Activated naive CD8-positive, alpha-beta T cell treated with anti-CD3 and anti-CD28 coated beads, Interleukin-2, amount 50 U/mL, for 16 hours (primary cell): Measurements from ENCODE around the gene CREB3L2.
"Not testable (repeated sequence)": the region's sequence is repeated elsewhere in the genome, so short reads cannot be mapped to it uniquely, and the experiment has no call there.

Experiments used
- DNase-seq: peaks from one replicate; pipeline ENCODE4 v3.0.0-alpha.2; 2020; ENCODE audit warnings: low read depth, low spot score

Gene CREB3L2

DNA sequence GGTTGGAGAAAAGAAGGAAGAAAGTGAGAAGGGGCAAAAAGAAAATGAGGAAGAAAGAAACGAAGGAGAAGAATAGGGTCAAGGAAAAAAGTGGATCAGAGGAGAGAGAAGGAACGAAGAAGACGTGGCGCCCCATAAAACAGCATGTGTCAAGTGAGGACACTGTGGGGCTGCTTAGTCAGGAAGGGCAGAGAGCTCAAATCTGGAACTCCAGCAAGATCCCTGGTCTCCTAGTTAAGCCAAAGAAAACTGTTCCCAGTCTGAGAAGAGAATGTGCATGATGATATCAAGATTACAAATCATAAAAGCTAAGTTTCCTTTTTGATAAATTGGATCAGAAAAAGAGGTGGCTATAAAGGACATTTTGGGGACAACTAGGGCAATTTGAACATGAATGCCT is 33.0 kb downstream of the CREB3L2 start:
- no peak for DNase-seq

DNA sequence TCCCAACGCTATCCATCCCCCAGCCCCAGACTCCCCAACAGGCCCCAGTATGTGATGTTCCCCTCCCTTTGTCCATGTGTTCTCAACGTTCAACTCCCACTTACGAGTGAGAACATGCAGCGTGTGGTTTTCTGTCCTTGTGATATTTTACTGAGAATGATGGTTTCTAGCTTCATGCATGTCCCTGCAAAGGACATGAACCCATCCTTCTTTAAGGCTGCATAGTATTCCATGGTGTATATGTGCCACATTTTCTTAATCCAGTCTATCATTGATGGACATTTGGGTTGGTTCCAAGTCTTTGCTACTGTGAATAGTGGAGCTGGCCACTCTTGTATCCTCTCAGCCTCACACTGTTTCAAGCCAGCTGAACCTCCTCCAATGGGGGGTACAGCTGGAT is 33.5 kb downstream of the CREB3L2 start:
- not testable (repeated sequence) for DNase-seq

DNA sequence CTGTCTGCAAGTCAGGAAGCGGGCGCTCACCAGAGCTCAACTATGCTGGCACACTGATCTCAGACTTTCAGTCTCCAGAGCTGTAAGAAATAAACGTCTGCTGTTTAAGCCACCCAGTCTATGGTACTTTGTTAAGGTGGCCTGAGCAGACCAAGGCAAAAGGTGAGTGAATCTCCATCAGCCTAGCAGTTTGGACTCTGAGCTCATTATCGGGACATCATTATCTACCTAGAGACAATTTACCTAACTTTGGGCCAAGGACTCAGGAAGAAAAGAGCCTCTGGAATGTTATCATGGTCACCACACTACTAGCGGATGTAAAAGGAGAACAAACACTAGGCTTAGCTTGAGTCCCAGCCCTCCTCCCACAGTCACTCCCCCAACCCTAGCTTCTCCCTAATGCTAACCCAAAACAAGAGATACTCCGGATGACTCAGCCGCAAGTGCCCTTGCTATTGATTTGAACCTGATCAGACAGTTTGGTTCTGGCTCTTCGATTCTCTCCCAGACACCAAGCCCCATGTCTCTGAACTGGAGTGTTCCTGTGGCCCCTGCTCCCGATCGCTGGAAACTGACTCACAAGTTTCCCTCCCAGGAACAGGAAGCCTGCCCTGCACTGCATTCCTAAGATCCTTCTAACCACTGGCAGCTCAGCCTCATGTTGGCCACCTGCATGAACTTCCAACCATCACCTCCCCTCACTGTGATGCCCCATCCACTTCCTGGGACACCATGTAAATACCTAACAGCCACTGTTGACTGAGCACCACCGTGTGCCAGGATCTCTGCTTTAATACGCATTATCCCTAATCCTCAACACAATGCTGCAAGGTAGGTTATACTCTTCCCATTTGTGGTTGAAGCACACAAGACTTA is 34.5 kb downstream of the CREB3L2 start:
- DNase-seq = no peak

DNA sequence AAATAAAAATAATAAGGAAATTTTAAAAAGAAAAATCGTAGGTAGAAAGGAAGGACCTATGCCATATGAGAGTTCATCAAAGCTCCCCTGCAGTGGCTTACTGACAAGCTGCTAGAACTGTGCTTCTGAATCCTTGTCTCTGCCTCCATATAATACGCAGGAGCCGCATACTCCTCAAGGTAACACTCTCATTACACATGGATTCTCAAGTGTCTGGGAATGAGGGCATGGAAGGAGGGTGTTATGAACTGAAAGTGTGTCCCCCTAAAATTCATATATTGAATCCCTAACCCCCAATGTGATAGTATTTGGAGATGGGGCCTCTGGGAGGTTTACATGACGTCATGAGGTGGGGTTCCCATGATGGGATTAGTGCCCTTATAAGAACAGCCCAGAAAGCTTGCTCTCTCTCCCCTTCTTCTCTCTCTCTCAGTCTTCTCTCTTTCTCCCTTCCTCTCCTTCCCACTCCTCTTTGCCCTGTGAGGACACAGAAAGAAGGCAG is 35.2 kb downstream of the CREB3L2 start:
- DNase-seq = no peak

DNA sequence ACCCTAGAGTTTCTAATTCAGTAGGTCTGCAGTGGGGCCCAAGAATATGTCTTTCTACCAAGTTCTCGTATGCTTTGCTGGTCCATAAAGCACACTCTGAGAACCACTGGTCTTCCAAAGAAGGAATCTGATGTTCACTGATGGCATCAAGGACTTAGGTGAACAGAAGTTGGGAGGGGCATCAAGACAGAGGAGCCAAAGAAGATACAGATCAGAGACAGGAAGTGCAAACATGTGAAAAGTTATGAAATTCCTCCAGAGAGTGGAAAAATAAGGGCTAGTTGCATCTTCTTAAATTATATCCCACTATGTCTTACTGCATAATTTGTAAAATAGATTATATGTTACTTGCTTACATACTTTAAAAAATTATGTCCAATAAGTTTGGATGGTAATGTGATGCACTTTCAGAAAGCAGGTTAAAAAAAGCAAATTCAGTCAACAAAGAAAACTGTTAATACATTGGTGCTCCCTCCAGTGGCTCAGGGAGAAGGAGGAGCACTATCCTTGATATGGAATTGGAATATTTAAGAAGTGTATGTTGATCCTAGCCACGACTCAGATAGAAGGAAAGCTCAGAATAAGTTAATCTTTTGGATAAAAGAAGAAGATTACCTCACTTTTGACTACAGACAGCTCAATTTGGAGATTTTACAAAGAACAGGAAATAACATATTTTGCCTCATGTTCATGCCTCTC is 35.8 kb downstream of the CREB3L2 start:
- no peak for DNase-seq

DNA sequence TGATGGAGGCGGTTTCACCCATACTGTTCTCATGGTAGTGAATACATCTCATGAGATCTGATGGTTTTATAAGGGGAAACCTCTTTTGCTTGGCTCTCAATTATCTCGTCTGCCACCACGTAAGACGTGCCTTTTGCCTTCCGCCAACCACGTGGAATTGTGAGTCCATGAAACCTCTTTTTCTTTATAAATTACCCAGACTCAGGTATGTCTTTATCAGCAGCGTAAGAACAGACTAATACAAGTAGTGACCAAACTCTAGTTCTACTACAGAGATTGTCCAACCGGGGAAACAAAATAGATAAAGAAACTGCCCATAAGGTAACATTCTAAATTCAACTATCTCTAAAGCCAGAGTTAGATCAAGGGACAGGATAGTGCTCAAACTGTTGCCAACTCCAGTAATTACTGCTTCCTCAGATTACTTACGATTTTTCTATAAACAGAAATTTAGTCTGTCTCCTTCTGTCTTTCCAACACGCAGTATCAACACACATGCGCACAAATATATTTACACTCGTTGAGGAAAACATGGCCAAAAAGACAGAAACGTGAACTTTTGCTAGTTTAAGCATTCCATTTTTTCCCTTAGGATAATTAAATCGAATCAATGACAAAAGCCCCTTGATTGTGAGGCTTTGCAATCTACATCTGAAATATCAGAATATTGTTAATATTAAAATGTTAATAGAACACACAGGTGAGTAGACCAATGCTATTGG is 36.9 kb downstream of the CREB3L2 start:
- no peak for DNase-seq

DNA sequence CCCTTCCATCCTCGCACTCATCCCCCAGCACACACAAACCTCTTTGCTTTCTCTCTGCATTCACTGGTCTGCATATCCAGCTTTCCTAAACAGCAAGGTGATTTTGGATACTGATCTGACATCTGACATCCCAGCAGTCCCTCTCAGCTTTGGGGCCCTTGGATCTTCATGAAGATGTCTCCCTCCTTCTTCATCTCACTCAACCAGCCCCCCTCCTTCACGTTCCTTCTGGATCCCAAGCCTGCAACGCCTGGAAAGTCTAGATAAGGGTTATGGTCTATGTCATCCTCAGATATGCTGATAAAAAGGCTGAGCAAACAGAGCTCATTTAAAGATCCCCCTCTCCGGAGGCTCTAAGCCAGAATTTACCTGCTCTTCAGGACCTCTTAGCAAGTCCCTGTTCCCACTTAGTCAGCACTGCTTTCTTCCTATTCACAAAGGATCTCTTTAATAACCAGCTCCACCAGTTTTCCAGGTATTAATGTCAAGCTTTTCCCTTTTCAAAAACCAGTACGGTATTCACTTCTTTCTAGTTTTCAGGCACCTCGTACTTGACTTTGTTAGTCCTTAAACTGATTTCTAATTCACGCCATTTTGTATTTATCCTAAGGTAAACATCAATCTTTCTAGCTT is 38.9 kb downstream of the CREB3L2 start:
- no peak for DNase-seq

DNA sequence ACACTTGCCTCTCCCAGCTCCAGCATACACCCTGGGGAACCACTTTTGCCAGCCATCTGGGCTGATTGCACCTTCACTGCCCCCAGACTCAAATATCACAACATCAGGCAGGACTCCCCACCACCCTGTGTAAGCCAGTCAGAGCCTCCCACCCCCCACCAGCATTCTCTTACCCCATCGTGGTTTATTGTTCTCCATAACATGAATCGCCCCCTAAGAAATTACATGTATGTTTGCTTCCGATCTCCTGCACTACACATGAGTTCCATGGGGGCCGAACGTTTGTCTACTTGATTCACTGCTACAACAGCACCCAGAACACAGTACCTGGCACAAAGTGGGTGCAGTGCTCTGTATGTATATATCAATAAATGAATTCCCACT is 39.4 kb downstream of the CREB3L2 start:
- DNase-seq = no peak

DNA sequence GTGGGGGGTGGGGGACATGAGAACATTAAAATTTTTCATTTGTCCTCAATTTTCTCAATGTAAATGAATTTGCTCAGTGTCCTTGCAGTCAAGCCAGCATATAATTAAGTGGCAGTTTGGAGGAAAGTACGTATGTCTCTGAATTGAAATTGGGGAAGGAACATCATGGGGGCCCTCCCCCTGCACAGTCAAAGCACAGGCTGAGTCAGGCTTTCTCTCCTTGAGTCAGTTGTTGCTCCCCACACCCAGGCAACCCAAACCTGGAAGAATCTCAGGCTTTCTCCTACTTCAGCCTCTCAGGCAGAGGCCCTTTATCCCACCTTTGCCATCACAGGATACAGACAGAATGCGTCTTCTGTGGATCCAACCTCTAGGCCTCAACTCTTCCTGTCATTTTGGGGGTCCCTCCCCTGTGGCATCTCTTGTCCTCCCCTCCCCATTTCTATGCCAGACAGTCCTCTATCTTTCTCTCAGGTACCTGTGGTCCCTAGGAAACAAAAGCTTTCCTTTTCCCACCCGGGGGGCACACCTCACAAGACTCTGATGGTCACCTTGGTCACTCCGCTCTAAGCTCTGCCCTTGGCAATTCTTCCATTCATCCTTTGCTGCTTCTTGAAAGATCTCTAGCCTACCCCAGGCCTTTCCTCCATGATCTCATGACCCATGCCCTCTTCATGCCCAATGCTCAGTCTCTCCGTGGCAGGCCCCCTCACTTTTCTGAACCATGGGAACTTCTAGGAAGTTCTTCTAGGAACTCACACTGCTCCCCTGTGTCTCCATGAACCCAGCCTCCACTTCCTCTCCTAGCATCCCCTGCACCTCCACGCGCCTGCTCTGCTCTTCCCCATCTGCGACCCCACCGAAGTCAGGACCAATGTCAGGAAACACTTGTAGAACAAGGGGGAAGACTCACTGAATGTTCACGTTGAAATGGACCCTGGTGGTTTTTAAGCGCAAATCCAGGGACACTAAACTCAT is 40.4 kb downstream of the CREB3L2 start:
- DNase-seq = no peak

DNA sequence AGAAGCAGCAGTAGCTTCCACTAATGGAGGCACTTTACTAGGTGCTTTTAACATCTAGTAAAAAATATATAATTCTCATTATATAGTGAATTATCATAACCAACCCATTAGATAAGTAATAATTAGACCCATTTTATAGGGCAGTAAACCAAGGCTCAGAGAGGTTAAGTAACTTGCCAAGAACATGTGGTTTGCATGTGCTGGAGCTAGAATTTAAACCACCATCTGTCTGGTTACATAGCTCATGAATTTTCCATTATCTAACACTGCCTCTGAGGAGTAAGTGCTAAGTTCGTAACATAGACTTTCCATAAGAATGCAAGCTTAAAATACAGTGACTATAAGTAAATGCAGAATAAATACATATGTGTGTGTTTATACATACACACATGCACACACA is 41.9 kb downstream of the CREB3L2 start:
- no peak for DNase-seq

DNA sequence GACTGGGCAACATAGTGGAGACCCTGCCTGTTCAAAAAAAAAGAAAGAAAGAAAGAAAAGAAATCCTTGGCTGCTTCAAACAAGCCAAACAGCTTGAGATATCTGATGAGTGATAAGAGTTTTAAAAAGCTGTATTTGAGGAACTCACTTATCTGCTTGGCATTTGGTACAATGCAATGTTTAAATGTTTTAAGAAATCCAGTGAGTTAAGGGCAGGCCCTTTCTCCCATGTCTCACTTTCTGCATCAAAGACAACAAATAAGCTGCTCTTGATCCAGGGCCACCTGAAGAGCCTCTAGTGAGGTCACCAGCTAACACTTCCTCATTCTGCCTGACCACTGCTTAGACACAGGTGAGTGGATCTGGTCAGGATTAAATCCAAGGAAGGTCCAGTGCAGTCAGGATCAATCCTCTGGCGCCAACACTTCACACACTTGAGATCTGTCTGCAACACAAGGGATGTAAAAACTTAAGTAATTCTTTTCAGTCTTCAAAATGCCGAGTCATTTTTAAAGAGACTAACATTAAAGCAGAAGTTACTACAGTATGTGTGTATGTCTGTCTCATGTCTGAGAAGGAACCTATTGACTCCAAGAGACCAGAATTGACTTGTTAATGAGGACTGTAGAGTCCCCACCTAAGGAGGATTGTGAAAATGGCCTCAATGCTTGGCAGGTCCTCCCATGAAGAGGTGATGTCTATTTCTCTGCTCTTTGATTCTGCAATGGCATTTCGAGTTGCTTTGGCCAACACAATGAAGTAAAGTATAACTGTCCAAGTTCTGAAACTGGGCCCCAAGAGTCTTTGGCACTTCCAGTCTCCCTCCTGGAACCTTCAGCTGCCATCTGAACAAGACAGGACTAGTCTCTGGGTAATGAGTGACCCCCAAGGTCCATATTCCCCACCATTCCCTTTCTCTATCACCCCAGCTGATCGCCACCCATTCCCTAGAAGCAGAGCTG is 43.1 kb downstream of the CREB3L2 start:
- DNase-seq = no peak

DNA sequence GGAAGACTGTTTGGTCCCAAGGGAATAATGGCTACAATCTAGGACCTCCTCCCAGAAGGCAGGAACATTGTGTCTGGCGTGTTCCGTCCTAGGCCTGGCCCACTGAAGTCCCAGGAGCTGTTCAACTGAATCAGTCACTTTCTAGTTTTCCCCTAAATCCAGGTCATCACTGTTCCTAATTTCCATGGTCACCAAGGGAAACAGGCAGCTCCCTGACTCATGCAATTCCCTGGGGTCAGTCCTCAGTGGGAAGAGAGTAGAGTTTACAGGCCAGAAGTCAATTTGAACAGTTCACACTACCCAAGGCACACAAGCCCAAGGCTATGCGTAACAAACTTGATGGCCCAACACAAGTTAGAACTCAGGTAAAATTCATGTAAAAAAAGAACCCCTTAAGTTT is 44.0 kb downstream of the CREB3L2 start:
- DNase-seq = no peak

DNA sequence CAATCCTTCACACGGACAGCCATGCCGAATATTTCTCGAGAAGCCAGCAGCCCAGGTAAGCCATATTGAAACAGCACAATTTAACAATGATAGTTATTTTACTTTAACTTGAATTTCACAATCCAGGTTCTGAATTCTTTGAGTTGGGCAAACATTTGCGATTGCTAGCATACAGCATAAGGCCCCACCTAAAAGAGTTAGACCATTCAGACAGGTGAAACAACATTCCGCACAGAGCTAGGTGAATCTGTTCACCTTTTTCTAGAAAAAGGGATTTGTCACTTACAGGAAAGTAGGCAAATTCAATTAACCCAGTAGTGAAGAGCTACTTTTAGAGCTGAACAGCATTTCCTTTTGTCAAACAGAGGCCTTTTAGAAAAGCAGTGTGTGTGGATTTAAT is 45.3 kb downstream of the CREB3L2 start:
- DNase-seq = no peak

DNA sequence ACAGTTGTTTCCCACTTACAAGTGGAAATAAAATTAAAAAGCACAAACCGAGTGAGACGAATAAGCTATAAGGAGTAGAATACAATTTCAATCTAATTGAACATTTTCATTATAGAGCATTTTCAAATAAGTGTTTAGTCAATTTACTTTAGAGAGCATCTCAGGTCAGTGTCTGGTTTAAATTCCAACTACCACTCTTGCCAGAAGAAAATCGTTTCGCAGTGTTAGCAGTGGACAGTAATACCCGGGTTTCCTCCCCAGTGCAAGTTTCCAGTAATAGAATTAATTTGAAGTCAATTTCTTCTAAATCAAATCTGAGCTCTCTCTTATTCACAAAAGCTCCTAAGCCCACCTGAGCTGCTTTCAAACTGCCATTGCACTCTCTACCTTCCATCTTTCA is 45.7 kb downstream of the CREB3L2 start:
- no peak for DNase-seq

DNA sequence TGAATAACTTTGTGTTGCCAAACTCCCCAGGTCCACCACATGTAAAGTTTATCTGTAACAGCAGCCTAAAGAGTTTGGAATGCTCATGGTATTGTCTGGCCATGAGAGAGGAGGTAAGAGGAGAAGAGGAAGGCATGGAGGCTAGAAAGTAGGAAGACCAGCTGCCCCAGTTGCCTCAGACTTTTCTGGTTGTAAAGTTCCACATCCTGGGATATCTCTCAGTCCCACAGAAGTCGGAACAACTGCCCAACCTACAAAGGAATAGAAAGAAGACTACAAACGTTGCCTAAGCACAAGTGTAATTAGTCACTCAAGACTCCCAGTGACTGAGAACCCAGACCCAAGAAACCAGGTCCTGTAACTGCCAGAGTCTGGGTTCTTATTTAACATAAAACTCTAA is 47.3 kb downstream of the CREB3L2 start:
- DNase-seq = no peak

DNA sequence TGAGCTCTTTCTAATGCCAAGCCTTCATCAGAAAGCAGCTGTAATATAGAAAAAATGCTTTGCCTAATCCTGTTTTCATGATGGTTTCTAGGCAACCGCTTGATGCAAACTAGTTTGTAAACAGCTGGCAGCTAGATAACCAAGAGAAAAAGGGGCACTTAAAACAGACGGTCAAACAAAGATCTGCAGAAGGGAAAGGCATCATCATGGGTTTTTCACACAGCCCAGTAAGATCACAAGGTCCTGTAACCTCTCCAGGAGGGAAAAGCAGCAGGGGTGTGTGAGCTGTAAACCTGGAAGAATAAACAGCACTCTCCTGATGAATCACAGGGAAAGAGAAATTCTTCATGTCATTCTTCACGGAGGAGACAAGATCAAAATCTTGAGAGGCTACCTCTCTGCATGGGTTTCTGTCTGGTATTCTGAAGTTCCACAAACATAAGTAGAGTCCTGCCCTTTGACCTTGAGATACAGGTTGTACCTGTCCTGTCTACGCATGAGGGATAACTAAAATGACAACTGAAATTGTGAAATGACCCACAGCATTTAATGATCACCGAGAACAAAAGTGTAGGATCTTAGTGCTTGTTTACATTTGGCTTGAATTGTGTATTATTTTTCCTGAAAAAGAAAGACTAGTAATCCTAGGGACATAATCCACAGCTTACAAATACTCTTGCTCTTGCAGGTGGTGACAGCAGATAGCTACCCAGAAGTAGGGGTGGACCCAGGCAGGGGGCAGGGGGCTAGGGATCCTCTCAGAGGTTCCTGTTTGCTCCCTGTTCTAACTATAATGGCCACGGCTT is 48.0 kb downstream of the CREB3L2 start:
- no peak for DNase-seq

DNA sequence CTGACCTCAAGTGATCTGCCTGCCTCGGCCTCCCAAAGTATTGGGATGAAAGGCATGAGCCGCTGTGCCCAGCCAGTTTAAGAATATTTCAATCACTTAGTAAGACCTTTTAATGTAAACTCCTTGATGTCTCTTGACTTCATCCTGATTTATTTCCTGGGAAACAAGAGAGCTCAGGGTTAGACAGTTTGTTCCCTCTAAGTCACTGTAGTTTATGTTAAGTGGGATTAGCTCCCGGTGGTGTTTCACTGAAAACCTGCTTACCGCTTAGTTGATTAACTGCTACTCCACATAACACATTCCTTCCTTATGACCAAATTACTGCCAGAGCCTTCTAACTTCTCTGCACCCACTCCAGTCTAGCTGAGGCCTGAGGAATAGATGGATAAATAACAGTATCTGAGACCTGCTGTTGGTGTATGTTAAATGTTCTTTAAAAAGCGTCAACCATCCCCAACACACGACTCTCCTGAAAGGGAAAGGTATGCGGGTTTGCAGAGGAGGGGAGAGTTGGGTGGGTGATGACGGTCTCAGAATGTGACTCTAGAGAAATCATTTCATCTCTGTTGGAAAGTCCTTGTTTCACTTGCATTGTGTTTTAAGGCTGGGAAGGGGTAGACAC is 48.7 kb downstream of the CREB3L2 start:
- no peak for DNase-seq

DNA sequence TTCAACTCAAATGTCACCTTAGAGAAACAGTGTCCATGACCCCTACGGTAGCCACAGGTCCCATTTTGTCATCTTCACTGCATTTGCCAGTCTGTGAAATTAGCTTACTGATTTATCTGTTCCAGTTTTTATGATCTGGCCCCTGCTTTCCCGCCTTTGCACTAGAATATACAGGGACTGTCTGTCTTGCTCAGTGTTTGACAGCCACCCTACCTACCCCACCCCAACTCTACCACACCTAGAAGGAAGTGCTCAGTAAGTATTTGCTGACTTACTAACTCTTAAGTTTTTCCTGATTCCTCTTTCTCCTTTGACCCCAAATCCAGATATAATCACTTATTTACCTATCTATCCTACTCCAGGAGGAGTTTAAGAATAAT is 49.5 kb downstream of the CREB3L2 start:
- DNase-seq = no peak
